HepG2 (cell line): ENCODE measurements around the gene AKAIN1. TPM values are rescaled to one million over a fixed set of nuclear protein-coding genes. Genes with fewer than 3 reads are reported as not detected.

ENCODE experiments used
- ATF7-NPFF ChIP-seq: sonication (generic); formaldehyde crosslinking; IDR thresholded peaks from 2 replicates; pipeline ENCODE4 v1.8.1; 2023; ENCODE audit warnings: mild to moderate bottlenecking, low read depth, missing genetic modification reagents, moderate library complexity
- HNF1A ChIP-seq, 2 experiments: sonication (generic) in 1 of 2; formaldehyde crosslinking in 1 of 2; IDR thresholded peaks; 2 replicates each; pipeline versions ENCODE4 v1.4.0 to v1.6.1; 2016 to 2020; ENCODE audit warnings: borderline replicate concordance in 1 of 2, low read depth in 1 of 2, mild to moderate bottlenecking in 1 of 2, missing genetic modification reagents in 1 of 2
- SMARCE1 ChIP-seq: fragments of 450-650 bp; IDR thresholded peaks from 2 replicates; pipeline ENCODE4 v1.6.1; 2017; ENCODE audit warnings: borderline replicate concordance
- THRA ChIP-seq: sonication (generic); formaldehyde crosslinking; IDR thresholded peaks from 2 replicates; pipeline ENCODE4 v1.4.0; 2020; ENCODE audit warnings: missing genetic modification reagents, borderline replicate concordance
- ZFP37 ChIP-seq: sonication (generic); formaldehyde crosslinking; IDR thresholded peaks from 2 replicates; pipeline ENCODE4 v1.4.0; 2020; ENCODE audit warnings: missing genetic modification reagents, borderline replicate concordance
- ZNF160 ChIP-seq: sonication (generic); formaldehyde crosslinking; IDR thresholded peaks from 2 replicates; pipeline ENCODE4 v1.8.0; 2022; ENCODE audit warnings: mild to moderate bottlenecking, inconsistent platforms, missing genetic modification reagents
- ZNF33A ChIP-seq: sonication (generic); formaldehyde crosslinking; IDR thresholded peaks from 2 replicates; pipeline ENCODE4 v1.5.1; 2020; ENCODE audit warnings: missing genetic modification reagents, mild to moderate bottlenecking, moderate library complexity, borderline replicate concordance
- ZNF354B ChIP-seq: sonication (generic); formaldehyde crosslinking; IDR thresholded peaks from 2 replicates; pipeline ENCODE4 v1.8.0; 2022; ENCODE audit warnings: mild to moderate bottlenecking, missing genetic modification reagents
- ZNF407 ChIP-seq: sonication (generic); formaldehyde crosslinking; IDR thresholded peaks from one replicate; pipeline ENCODE4 v1.5.1; 2020; ENCODE audit warnings: mild to moderate bottlenecking, missing genetic modification reagents; ENCODE audit errors: not compliant biosample characterization
- ZNF710 ChIP-seq: sonication (generic); formaldehyde crosslinking; IDR thresholded peaks from 2 replicates; pipeline ENCODE4 v1.5.0; 2020; ENCODE audit warnings: mild to moderate bottlenecking, missing genetic modification reagents, borderline replicate concordance
- ZNF724P ChIP-seq: sonication (generic); formaldehyde crosslinking; IDR thresholded peaks from 2 replicates; pipeline ENCODE4 v1.8.0; 2022; ENCODE audit warnings: missing genetic modification reagents, borderline replicate concordance
- polyA plus RNA-seq, 8 experiments: library from polyadenylated mRNA; depleted of rRNA in 3 of 8; stranded (reverse) in 7 of 8; unstranded in 1 of 8; fragments of >200 nt; fragmentation: Illumina TruSeq in 4 of 8; extraction: Trizol in 4 of 8; gene quantifications; 2 replicates each; pipeline versions ENCODE4 v1.2.1 to v1.2.3, GENCODE V29; 2011 to 2016; ENCODE audit warnings: low read depth in 4 of 8, missing spikeins in 1 of 8, mixed read lengths in 1 of 8; ENCODE audit not compliant: insufficient read depth in 1 of 8
- total RNA-seq, 5 experiments: library from RNA; depleted of rRNA; stranded (reverse); fragments of >200 nt; fragmentation: Illumina TruSeq; extraction: Trizol; gene quantifications; 2 replicates each; pipeline ENCODE4 v1.2.3, GENCODE V29; 2016; ENCODE audit warnings: low read depth in 1 of 5

The AKAIN1 gene
- total and polyA plus RNA-seq, 2 of the 13 experiments (the other 11 are each of a cell fraction or from before 2014, with no cell fraction given): not detected

- TF ChIP-seq HNF1A (IDR thresholded peaks at IDR 0.05; ENCODE audit: low read depth): no peak
- no peak; the same call in 1 of the 2 replicates for TF ChIP-seq HNF1A (CRISPR knock-in tag; IDR thresholded peaks at IDR 0.05; ENCODE audit: borderline replicate concordance)
- no peak for TF ChIP-seq ATF7-NPFF
- TF ChIP-seq ZNF710 (CRISPR knock-in tag): no peak
- no peak for TF ChIP-seq SMARCE1
- no peak for TF ChIP-seq ZNF407 (CRISPR knock-in tag)
- no peak for TF ChIP-seq ZNF724P
- peak; percentile 76; the same call in 1 of the 2 replicates for TF ChIP-seq ZNF33A (CRISPR knock-in tag)
- no peak for TF ChIP-seq ZFP37 (CRISPR knock-in tag)
- TF ChIP-seq ZNF354B (CRISPR knock-in tag): no peak
- no peak for TF ChIP-seq THRA
- TF ChIP-seq ZNF160 (CRISPR knock-in tag): no peak
Measured at GRCh38 chr18:5238371-5238976, 41.4 kb upstream of the AKAIN1 start (continued).
